HL-60/S4 (cell line): Measurements from ENCODE around the gene HENMT1.
"Not testable (repeated sequence)": the region's sequence is repeated elsewhere in the genome, so short reads cannot be mapped to it uniquely, and the experiment has no call there.

ENCODE experiments used
- in situ Hi-C: fragments of 300-500 bp; cut with MboI; formaldehyde crosslinking; loops from 2 replicates; pipeline ENCODE4 v1.14.3; 2022; ENCODE audit warnings: low sequenced_read_pairs

The HENMT1 gene

GRCh38 chr1:108671143-108671542 lies 10.2 kb upstream of the HENMT1 start:
- in situ Hi-C loops = no loop called here

- in situ Hi-C loops = no loop called here
Measured at GRCh38 chr1:108670131-108670773, 9.4 kb upstream of the HENMT1 start.

GRCh38 chr1:108669679-108670078 lies 8.8 kb upstream of the HENMT1 start:
- in situ Hi-C loops = no loop called here

- in situ Hi-C loops = no loop called here
Measured at GRCh38 chr1:108668777-108669176, 7.9 kb upstream of the HENMT1 start.

- in situ Hi-C loops = not testable (repeated sequence)
Measured at GRCh38 chr1:108667422-108667821, 6.5 kb upstream of the HENMT1 start.

GRCh38 chr1:108665771-108666170 lies 4.9 kb upstream of the HENMT1 start:
- in situ Hi-C loops = no loop called here

- in situ Hi-C loops = no loop called here
Measured at GRCh38 chr1:108665067-108665466, 4.2 kb upstream of the HENMT1 start.

- in situ Hi-C loops = no loop called here
Measured at GRCh38 chr1:108664481-108664880, 3.6 kb upstream of the HENMT1 start.

GRCh38 chr1:108663074-108663473 lies 2.2 kb upstream of the HENMT1 start:
- in situ Hi-C loops = no loop called here

- in situ Hi-C loops = no loop called here
Measured at GRCh38 chr1:108657356-108658080, 3.4 kb downstream of the HENMT1 start.

GRCh38 chr1:108653431-108654105 lies 7.3 kb downstream of the HENMT1 start:
- in situ Hi-C loops = no loop called here

- in situ Hi-C loops = loop anchor here (10.0 kb wide), 1 partner anchor 132 kb away; no protein-coding TSS in a partner anchor
Measured at GRCh38 chr1:108646648-108647269, 14.1 kb downstream of the HENMT1 start.

- in situ Hi-C loops = loop anchor here (10.0 kb wide), 1 partner anchor 131 kb away; no protein-coding TSS in a partner anchor
Measured at GRCh38 chr1:108646265-108646647, 14.6 kb downstream of the HENMT1 start.

- in situ Hi-C loops = loop anchor here (10.0 kb wide), 1 partner anchor 131 kb away; no protein-coding TSS in a partner anchor
Measured at GRCh38 chr1:108645564-108646184, 15.2 kb downstream of the HENMT1 start.

GRCh38 chr1:108644984-108645383 lies 15.9 kb downstream of the HENMT1 start:
- in situ Hi-C loops = loop anchor here (10.0 kb wide), 1 partner anchor 130 kb away; no protein-coding TSS in a partner anchor

GRCh38 chr1:108643492-108644335 lies 17.2 kb downstream of the HENMT1 start:
- in situ Hi-C loops = loop anchor here (10.0 kb wide), 1 partner anchor 129 kb away; no protein-coding TSS in a partner anchor

GRCh38 chr1:108640863-108641262 lies 20.0 kb downstream of the HENMT1 start:
- in situ Hi-C loops = loop anchor here (10.0 kb wide), 1 partner anchor 126 kb away; no protein-coding TSS in a partner anchor

- in situ Hi-C loops = loop anchor here (10.0 kb wide), 1 partner anchor 125 kb away; no protein-coding TSS in a partner anchor
Measured at GRCh38 chr1:108639899-108640560, 20.9 kb downstream of the HENMT1 start.

- in situ Hi-C loops = no loop called here
Measured at GRCh38 chr1:108636876-108637275, 24.0 kb downstream of the HENMT1 start.
